K562 (cell line): ENCODE results near the gene PLEKHA7. TPM values are rescaled to one million over a fixed set of nuclear protein-coding genes. Genes with fewer than 3 reads are reported as not detected.

ENCODE experiments used
- ATAC-seq: fragments of 200-7000 bp; cut with Tn5 transposase; 3 replicates; pipeline ENCODE4 v1.9.1; 2020; ENCODE audit warnings: moderate library complexity
- BruUV-seq: library from RNA; stranded (reverse); fragments of 400-500 nt; replicated peaks from 2 replicates; lab custom pipeline; 2021; lab: Mats Ljungman, UMichigan
- CTCF ChIA-PET: fragments of 300-600 bp; formaldehyde crosslinking; extraction: SDS; loops from one replicate; lab custom pipeline; 2021; ENCODE audit warnings: low intra/inter-chr PET ratio; lab: Yijun Ruan, JAX
- POLR2A ChIA-PET: fragments of 300-600, 350-650 bp; sonication (Branson Sonifier 250); formaldehyde crosslinking; extraction: SDS; loops from one replicate; lab custom pipeline; 2021; ENCODE audit warnings: antibody characterized with exemption, inconsistent platforms; lab: Yijun Ruan, JAX
- DNase-seq, 4 experiments: peaks; one replicate each; pipeline versions ENCODE4 v3.0.0 to v3.0.0-alpha.2; 2011 to 2018; ENCODE audit warnings: low spot score in 3 of 4, mixed read lengths in 3 of 4; ENCODE audit errors: extremely low read depth in 1 of 4
- FAIRE-seq: peaks from 2 replicates; lab custom pipeline; 2011; peaks lifted over from hg19 to GRCh38; lab: Jason Lieb, UNC
- H2AFZ ChIP-seq: 2 replicates; pipeline ENCODE4 v1.6.0; 2011; ENCODE audit warnings: low read depth, low read length, control low read depth, inconsistent platforms
- H3K27ac ChIP-seq: fragments of 200-600 bp; 3 replicates; pipeline ENCODE4 v1.8.0; 2011; ENCODE audit warnings: low read depth, mild to moderate bottlenecking, control low read depth, inconsistent platforms, low read length, moderate library complexity, mixed read lengths; ENCODE audit errors: extremely low read depth
- H3K27me3 ChIP-seq, 2 experiments: fragments of 300-600 bp in 1 of 2; 2 replicates in 1 of 2; 3 replicates in 1 of 2; pipeline versions ENCODE4 v1.6.0 to v1.8.0; 2011; ENCODE audit warnings: inconsistent platforms in 2 of 2, low read length in 2 of 2, mild to moderate bottlenecking in 1 of 2, mixed read lengths in 1 of 2, moderate library complexity in 1 of 2; ENCODE audit not compliant: control insufficient read depth in 2 of 2, insufficient read depth in 2 of 2
- H3K36me3 ChIP-seq: fragments of 300-600 bp; 3 replicates; pipeline ENCODE4 v1.8.0; 2011; ENCODE audit warnings: mild to moderate bottlenecking, low read length, inconsistent platforms; ENCODE audit not compliant: control insufficient read depth, insufficient read depth
- H3K4me1 ChIP-seq, 2 experiments: fragments of 200-600 bp in 1 of 2; replicated peaks in 1 of 2; 2 replicates in 1 of 2; 3 replicates in 1 of 2; pipeline versions ENCODE4 v1.5.1 to v1.8.0; 2011; ENCODE audit warnings: inconsistent platforms in 2 of 2, low read length in 2 of 2, mild to moderate bottlenecking in 1 of 2, mixed read lengths in 1 of 2, moderate library complexity in 1 of 2; ENCODE audit not compliant: control insufficient read depth in 2 of 2, insufficient read depth in 2 of 2
- H3K4me2 ChIP-seq: 2 replicates; pipeline ENCODE4 v1.6.1; 2011; ENCODE audit warnings: low read length, control low read depth, inconsistent platforms, mixed read lengths; ENCODE audit not compliant: insufficient read depth
- H3K4me3 ChIP-seq: fragments of 200-600 bp; sonication (generic), shearing (Covaris generic); 2 replicates; pipeline ENCODE4 v1.5.1; 2016; ENCODE audit warnings: control low read depth, inconsistent platforms
- H3K79me2 ChIP-seq: fragments of 200-600 bp; 3 replicates; pipeline ENCODE4 v1.8.0; 2011; ENCODE audit warnings: low read length, inconsistent platforms; ENCODE audit not compliant: control insufficient read depth, insufficient read depth
- H3K9ac ChIP-seq, 2 experiments: 2 replicates each; pipeline versions ENCODE4 v1.6.0 to v1.6.1; 2011; ENCODE audit warnings: low read depth in 2 of 2, low read length in 2 of 2, control low read depth in 1 of 2, inconsistent platforms in 1 of 2, mild to moderate bottlenecking in 1 of 2, mixed read lengths in 1 of 2; ENCODE audit not compliant: insufficient read depth in 1 of 2
- H3K9me1 ChIP-seq: one replicate; pipeline ENCODE4 v1.6.0; 2011; ENCODE audit warnings: inconsistent platforms, mild to moderate bottlenecking, low read length, moderate library complexity; ENCODE audit not compliant: control insufficient read depth, insufficient read depth
- H3K9me3 ChIP-seq: replicated peaks from 2 replicates; pipeline ENCODE4 v1.5.1; 2011; ENCODE audit warnings: low read depth, low read length, inconsistent platforms; ENCODE audit not compliant: control insufficient read depth, insufficient read depth
- H4K20me1 ChIP-seq: replicated peaks from 2 replicates; pipeline ENCODE4 v1.6.1; 2011; ENCODE audit warnings: low read length, inconsistent platforms, mixed read lengths; ENCODE audit not compliant: control insufficient read depth, insufficient read depth
- FOXA3 ChIP-seq, 2 experiments: fragments of 450-650 bp in 1 of 2; sonication (generic) in 1 of 2; formaldehyde crosslinking; IDR thresholded peaks in 1 of 2; conservative IDR thresholded peaks in 1 of 2; 2 replicates each; pipeline versions ENCODE4 v1.4.0 to v1.8.0; 2020 to 2022; ENCODE audit warnings: mild to moderate bottlenecking in 2 of 2, missing genetic modification reagents in 1 of 2
- GABPB1 ChIP-seq: sonication (generic); formaldehyde crosslinking; IDR thresholded peaks from 2 replicates; pipeline ENCODE4 v1.8.0; 2022; ENCODE audit warnings: mild to moderate bottlenecking, missing genetic modification reagents
- NFXL1 ChIP-seq: fragments of 450-650 bp; formaldehyde crosslinking; IDR thresholded peaks from 2 replicates; pipeline ENCODE4 v1.4.0; 2021; ENCODE audit warnings: mild to moderate bottlenecking
- PRDM10 ChIP-seq: fragments of 450-650 bp; IDR thresholded peaks from 2 replicates; pipeline ENCODE4 v1.6.1; 2018; ENCODE audit not compliant: partially characterized antibody
- PURB ChIP-seq: sonication (generic); formaldehyde crosslinking; IDR thresholded peaks from 2 replicates; pipeline ENCODE4 v1.9.0; 2021; ENCODE audit warnings: low read depth, mild to moderate bottlenecking, missing genetic modification reagents
- RFX1 ChIP-seq: fragments of 450-650 bp; IDR thresholded peaks from 2 replicates; pipeline ENCODE4 v1.6.1; 2016; ENCODE audit warnings: mild to moderate bottlenecking, moderate library complexity
- SAP30 ChIP-seq: fragments of 200-600 bp; sonication (generic); IDR thresholded peaks from 2 replicates; pipeline ENCODE4 v1.6.1; 2012; ENCODE audit warnings: borderline replicate concordance, low read depth, mild to moderate bottlenecking, moderate library complexity, low read length, control low read depth, inconsistent platforms; ENCODE audit not compliant: insufficient read depth, poor library complexity, severe bottlenecking
- TAF15 ChIP-seq: fragments of 200-400 bp; formaldehyde crosslinking; IDR thresholded peaks from 2 replicates; pipeline ENCODE4 v1.6.1; 2017; ENCODE audit warnings: mild to moderate bottlenecking, low read depth, low read length, moderate library complexity
- ZNF175 ChIP-seq: fragments of 200-800 bp; sonication (Bioruptor generic); IDR thresholded peaks from 2 replicates; pipeline ENCODE4 v1.6.1; 2016; ENCODE audit warnings: low read depth, mild to moderate bottlenecking, missing genetic modification characterization, missing compliant biosample characterization
- ZSCAN29 ChIP-seq: fragments of 450-650 bp; IDR thresholded peaks from 2 replicates; pipeline ENCODE4 v1.6.1; 2017
- WGBS: fragments of 100-300 bp; shearing (Covaris generic); methylation state at CpG from one replicate; pipeline ENCODE4 v1.1.6; 2016; ENCODE audit warnings: low coverage, mixed read lengths; ENCODE audit not compliant: insufficient coverage; ENCODE audit errors: missing lambda C conversion rate; 5-methylcytosine and 5-hydroxymethylcytosine counted together
- in situ Hi-C: fragments of 300-500 bp; cut with MboI; formaldehyde crosslinking; loops from 4 replicates; pipeline ENCODE4 v1.15.0; 2018; ENCODE audit warnings: inconsistent platforms, mixed read lengths
- intact Hi-C: fragments of 100-400 bp; cut with micrococcal nuclease; formaldehyde crosslinking; loops from 2 replicates; pipeline ENCODE4 v1.14.2; 2022
- polyA plus RNA-seq, 8 experiments: library from polyadenylated mRNA; depleted of rRNA in 4 of 8; stranded (reverse) in 5 of 8; unstranded in 3 of 8; fragments of >200 nt; fragmentation: Nextera tagmentation in 2 of 8; fragmentation: Illumina TruSeq in 1 of 8; extraction: Ambion mirVana in 2 of 8; extraction: Trizol in 1 of 8; gene quantifications; 2 replicates each; pipeline versions ENCODE4 v1.2.1 to v1.2.3, GENCODE V29; 2011 to 2014; ENCODE audit warnings: inconsistent platforms in 1 of 8, missing spikeins in 1 of 8
- total RNA-seq, 7 experiments: library from RNA; depleted of rRNA in 6 of 7; stranded (reverse); fragments of >200 nt in 6 of 7; fragmentation: Illumina TruSeq in 2 of 7; extraction: Trizol in 2 of 7; gene quantifications; 2 replicates each; pipeline versions ENCODE4 v1.2.1 to v1.2.3, GENCODE V29; 2011 to 2021; ENCODE audit warnings: low replicate concordance in 1 of 7

The PLEKHA7 gene
- total and polyA plus RNA-seq, 9 of the 15 experiments (the other 6 are each of a cell fraction or from before 2014, with no cell fraction given), result 0.06 to 0.77 (median 0.20) TPM; not detected in 1

- CTCF ChIA-PET, result no interaction called here
- Histone ChIP-seq H3K27me3 (peaks cover 11 to 20% of the 10 kb centered on the region in 2 experiments), H3K36me3 (no peaks in the 10 kb centered on the region), H3K4me3 (no peak overlapping the region), H3K4me2 (no peak overlapping the region), H3K79me2 (no peaks in the 10 kb centered on the region), H4K20me1 (no peaks in the 10 kb centered on the region), H3K9ac (no peak overlapping the region), H3K9me3 (no peaks in the 10 kb centered on the region), H3K4me1 (peaks cover 0 to 6% of the 10 kb centered on the region in 2 experiments; a peak in 2 of 5 replicates), H3K27ac (no peak overlapping the region), H3K9me1 (no peaks in the 10 kb centered on the region), H2AFZ (no peak overlapping the region)
- POLR2A ChIA-PET, result no interaction called here
- in situ Hi-C loops (no loop called here), intact Hi-C loops (no loop called here)
- ATAC-seq (no peak), FAIRE-seq (no peak), DNase-seq (no peak)
- no peak for TF ChIP-seq RFX1
- TF ChIP-seq ZSCAN29, result no peak
- TF ChIP-seq GABPB1 (CRISPR knock-in tag), result no peak
- no peak for TF ChIP-seq PURB (CRISPR knock-in tag)
- TF ChIP-seq PRDM10, result no peak
- no peak for TF ChIP-seq SAP30
- TF ChIP-seq NFXL1 (CRISPR knock-in tag), result no peak
- TF ChIP-seq TAF15, result no peak
- TF ChIP-seq ZNF175 (CRISPR knock-in tag), result no peak
- TF ChIP-seq FOXA3 (CRISPR knock-in tag; conservative IDR thresholded peaks at IDR 0.05 in 1 of 2, IDR thresholded peaks at IDR 0.05 in 1 of 2), result no peak
- no TSS peak for BruUV-seq
- WGBS, result 0% methylated on average over 1 of the region's 1 CpG
Observed at GRCh38 chr11:17019232-17019631, 5.0 kb upstream of the PLEKHA7 start.
